Endothelial cell of umbilical vein (primary cell): ENCODE measurements around the gene COL23A1. TPM values are rescaled to one million over a fixed set of nuclear protein-coding genes. Genes with fewer than 3 reads are reported as not detected.

ENCODE experiments used
- BruUV-seq: library from RNA; stranded (reverse); fragments of 400-500 nt; replicated peaks from 2 replicates; lab custom pipeline; 2021; lab: Mats Ljungman, UMichigan
- CTCF ChIA-PET: fragments of 300-600, 350-600 bp; sonication (Branson Sonifier 250); formaldehyde crosslinking; loops from one replicate; lab custom pipeline; 2021; ENCODE audit warnings: antibody characterized with exemption, inconsistent platforms; lab: Charles Lee
- POLR2A ChIA-PET: fragments of 300-600, 350-600 bp; sonication (Branson Sonifier 250); formaldehyde crosslinking; loops from one replicate; lab custom pipeline; 2021; ENCODE audit warnings: antibody characterized with exemption, inconsistent platforms; lab: Charles Lee
- DNase-seq: peaks from one replicate; pipeline ENCODE4 v3.0.0-alpha.2; 2011; ENCODE audit warnings: low read depth, low spot score
- FAIRE-seq: peaks from 2 replicates; lab custom pipeline; 2011; peaks lifted over from hg19 to GRCh38; lab: Jason Lieb, UNC
- H2AFZ ChIP-seq: 2 replicates; pipeline ENCODE4 v1.6.0; 2012; ENCODE audit warnings: low read depth, low read length, control low read depth, inconsistent platforms
- H3K27ac ChIP-seq: 2 replicates; pipeline ENCODE4 v1.5.1; 2011; ENCODE audit warnings: low read depth, mild to moderate bottlenecking, control low read depth, low read length, moderate library complexity; ENCODE audit not compliant: insufficient read depth
- H3K27me3 ChIP-seq, 2 experiments: 2 replicates each; pipeline versions ENCODE4 v1.6.0 to v1.6.1; 2011; ENCODE audit warnings: low read length in 2 of 2, mixed read lengths in 1 of 2; ENCODE audit not compliant: control insufficient read depth in 2 of 2, insufficient read depth in 2 of 2
- H3K36me3 ChIP-seq, 2 experiments: 2 replicates in 1 of 2; 3 replicates in 1 of 2; pipeline ENCODE4 v1.5.1; 2011; ENCODE audit warnings: low read length in 2 of 2, mild to moderate bottlenecking in 1 of 2, moderate library complexity in 1 of 2; ENCODE audit not compliant: control insufficient read depth in 2 of 2, insufficient read depth in 2 of 2; ENCODE audit errors: extremely low read depth in 1 of 2
- H3K4me1 ChIP-seq: 3 replicates; pipeline ENCODE4 v1.5.1; 2011; ENCODE audit warnings: mild to moderate bottlenecking, low read length; ENCODE audit not compliant: control insufficient read depth, insufficient read depth; ENCODE audit errors: extremely low read depth
- H3K4me2 ChIP-seq: 2 replicates; pipeline ENCODE4 v1.6.1; 2011; ENCODE audit warnings: low read length, control low read depth, mixed read lengths; ENCODE audit not compliant: insufficient read depth
- H3K4me3 ChIP-seq, 3 experiments: fragments of 200-600 bp in 1 of 3; sonication (generic), shearing (Covaris generic) in 1 of 3; replicated peaks in 1 of 3; 2 replicates each; pipeline ENCODE4 v1.5.1; 2011 to 2016; ENCODE audit warnings: control low read depth in 3 of 3, low read length in 3 of 3, mild to moderate bottlenecking in 2 of 3, inconsistent platforms in 1 of 3, low read depth in 1 of 3, moderate library complexity in 1 of 3; ENCODE audit not compliant: insufficient read depth in 1 of 3
- H3K79me2 ChIP-seq: 2 replicates; pipeline ENCODE4 v1.6.0; 2012; ENCODE audit warnings: low read length, inconsistent platforms; ENCODE audit not compliant: control insufficient read depth, insufficient read depth
- H3K9ac ChIP-seq: replicated peaks from 2 replicates; pipeline ENCODE3; 2011; ENCODE audit warnings: low read length, control low read depth; ENCODE audit not compliant: insufficient read depth; ENCODE audit errors: extremely low read depth
- H3K9me1 ChIP-seq: replicated peaks from 3 replicates; pipeline ENCODE4 v1.6.0; 2011; ENCODE audit warnings: mild to moderate bottlenecking, low read length; ENCODE audit not compliant: control insufficient read depth, insufficient read depth; ENCODE audit errors: extremely low read depth
- H3K9me3 ChIP-seq: replicated peaks from 2 replicates; pipeline ENCODE4 v1.5.1; 2012; ENCODE audit warnings: low read length, inconsistent platforms; ENCODE audit not compliant: control insufficient read depth, insufficient read depth
- H4K20me1 ChIP-seq: replicated peaks from 2 replicates; pipeline ENCODE3; 2011; ENCODE audit warnings: mild to moderate bottlenecking, low read length; ENCODE audit not compliant: control insufficient read depth, insufficient read depth; ENCODE audit errors: extremely low read depth
- EZH2 ChIP-seq: IDR thresholded peaks from 2 replicates; pipeline ENCODE4 v1.6.1; 2012; ENCODE audit warnings: borderline replicate concordance, low read depth, mild to moderate bottlenecking, moderate library complexity, low read length, inconsistent platforms; ENCODE audit not compliant: severe bottlenecking
- GATA2 ChIP-seq: IDR thresholded peaks from 2 replicates; pipeline ENCODE4 v1.7.0; 2011; ENCODE audit warnings: low read depth, mild to moderate bottlenecking, moderate library complexity, mixed read lengths, low read length; ENCODE audit not compliant: insufficient read length, insufficient read depth
- POLR2A ChIP-seq: IDR thresholded peaks from 2 replicates; pipeline ENCODE4 v1.6.1; 2012; ENCODE audit warnings: low read depth, mild to moderate bottlenecking, control low read depth, low read length
- dilution Hi-C: fragments of 300-500 bp; cut with MboI; formaldehyde crosslinking; loops from one replicate; pipeline ENCODE4 v1.15.0; 2019; ENCODE audit warnings: low sequenced_read_pairs; ENCODE audit not compliant: extremely low pct_ligation_motif_present
- intact Hi-C: fragments of 100-400 bp; cut with micrococcal nuclease; formaldehyde crosslinking; loops from one replicate; pipeline ENCODE4 v1.10.0; 2022
- polyA plus RNA-seq, 4 experiments: library from polyadenylated mRNA; depleted of rRNA in 3 of 4; stranded (reverse) in 3 of 4; unstranded in 1 of 4; fragments of >200 nt; gene quantifications; 2 replicates each; pipeline versions ENCODE4 v1.2.1 to v1.2.3, GENCODE V29; 2011 to 2012; ENCODE audit warnings: missing spikeins in 1 of 4
- total RNA-seq: library from RNA; stranded (reverse); gene quantifications from 2 replicates; pipeline ENCODE4 v1.2.3, GENCODE V29; 2021
- TF ChIP-seq, protein P1 (sequence below), 2 donors: IDR thresholded peaks; 1 replicate in 1 of 2; 2 replicates in 1 of 2; pipeline ENCODE4 v1.5.1; 2011; ENCODE audit warnings: low read length in 2 of 2, mild to moderate bottlenecking in 2 of 2, moderate library complexity in 2 of 2, control low read depth in 1 of 2, inconsistent platforms in 1 of 2, low read depth in 1 of 2; ENCODE audit not compliant: insufficient read depth in 1 of 2; ENCODE audit errors: extremely low read depth in 1 of 2

Gene COL23A1
- total and polyA plus RNA-seq, 2 donors (not counting 3 experiments of a cell fraction or from before 2014, with no cell fraction given) = not detected

DNA sequence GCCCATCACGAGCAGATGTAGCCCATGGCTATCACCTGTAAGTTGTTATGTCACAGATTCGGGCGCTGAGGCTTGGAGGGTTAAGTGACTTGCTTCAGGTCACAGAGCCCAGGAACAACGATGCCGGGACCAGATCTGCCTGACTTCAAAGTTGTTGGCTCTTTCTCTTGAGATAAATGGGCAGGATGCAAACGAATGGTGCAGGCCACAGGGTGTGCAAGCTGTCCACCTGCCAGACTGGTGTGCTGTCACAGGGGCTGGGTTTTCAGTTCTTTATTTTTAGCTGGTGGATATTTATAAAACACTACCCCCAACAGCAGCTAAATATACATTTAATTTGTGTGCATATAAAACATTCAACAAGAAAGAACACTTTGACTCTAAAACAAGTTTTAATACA, 339.9 kb downstream of the COL23A1 start:
- Histone ChIP-seq H3K9me3 (no peaks in the 10 kb centered on the region), H3K27me3 (no peaks in the 10 kb centered on the region), H3K27ac (no peak overlapping the region), H2AFZ (no peak overlapping the region), H3K79me2 (no peaks in the 10 kb centered on the region), H3K9ac (no peak overlapping the region), H3K4me2 (no peak overlapping the region), H3K9me1 (no peaks in the 10 kb centered on the region), H3K4me1 (no peaks in the 10 kb centered on the region), H4K20me1 (no peaks in the 10 kb centered on the region), H3K36me3 (no peaks in the 10 kb centered on the region), H3K4me3 (no peak overlapping the region)
- POLR2A ChIA-PET = interaction anchor here (0.7 kb wide), 1 partner anchor 355 kb away, joined by 9 read pairs; no protein-coding TSS in a partner anchor
- CTCF ChIA-PET = interaction anchor here (1.6 to 1.9 kb wide), 2 partner anchors 9 to 15 kb away, joined by 4 to 10 read pairs; no protein-coding TSS in a partner anchor
- FAIRE-seq = no peak
- no TSS peak for BruUV-seq
- no peak for DNase-seq
- dilution Hi-C loops (no loop called here), intact Hi-C loops (no loop called here)
- TF ChIP-seq POLR2A = no peak
- TF ChIP-seq EZH2 = no peak
- TF ChIP-seq GATA2 = no peak
- TF ChIP-seq, protein P1, sequence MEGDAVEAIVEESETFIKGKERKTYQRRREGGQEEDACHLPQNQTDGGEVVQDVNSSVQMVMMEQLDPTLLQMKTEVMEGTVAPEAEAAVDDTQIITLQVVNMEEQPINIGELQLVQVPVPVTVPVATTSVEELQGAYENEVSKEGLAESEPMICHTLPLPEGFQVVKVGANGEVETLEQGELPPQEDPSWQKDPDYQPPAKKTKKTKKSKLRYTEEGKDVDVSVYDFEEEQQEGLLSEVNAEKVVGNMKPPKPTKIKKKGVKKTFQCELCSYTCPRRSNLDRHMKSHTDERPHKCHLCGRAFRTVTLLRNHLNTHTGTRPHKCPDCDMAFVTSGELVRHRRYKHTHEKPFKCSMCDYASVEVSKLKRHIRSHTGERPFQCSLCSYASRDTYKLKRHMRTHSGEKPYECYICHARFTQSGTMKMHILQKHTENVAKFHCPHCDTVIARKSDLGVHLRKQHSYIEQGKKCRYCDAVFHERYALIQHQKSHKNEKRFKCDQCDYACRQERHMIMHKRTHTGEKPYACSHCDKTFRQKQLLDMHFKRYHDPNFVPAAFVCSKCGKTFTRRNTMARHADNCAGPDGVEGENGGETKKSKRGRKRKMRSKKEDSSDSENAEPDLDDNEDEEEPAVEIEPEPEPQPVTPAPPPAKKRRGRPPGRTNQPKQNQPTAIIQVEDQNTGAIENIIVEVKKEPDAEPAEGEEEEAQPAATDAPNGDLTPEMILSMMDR (IDR thresholded peaks at IDR 0.05; ENCODE audit: extremely low read depth in 1 of 2, insufficient read depth in 1 of 2, low read depth in 1 of 2, low read length in 2 of 2) = no peak
